ENCODE results near the gene PDE6B.

- TF ChIP-seq REST (IDR thresholded peaks at IDR 0.05; ENCODE audit: insufficient read depth in 1 of 2, low read depth in 2 of 2, low read length in 2 of 2) (no peak), POLR2AphosphoS5 (IDR thresholded peaks at IDR 0.05; ENCODE audit: low read depth, low read length) (no peak), FOXP2 (optimal IDR thresholded peaks at IDR 0.05; ENCODE audit: borderline replicate concordance, extremely low read depth, extremely low read length, insufficient read depth) (no peak), TAF1 (IDR thresholded peaks at IDR 0.05; ENCODE audit: borderline replicate concordance, insufficient read depth, low read length) (no peak), SIN3A (IDR thresholded peaks at IDR 0.05; ENCODE audit: borderline replicate concordance, insufficient read depth, low read length) (no peak)
Measured at GRCh38 chr4:621296-622070, 3.9 kb upstream of the PDE6B start.
